ENCODE data around the gene ETFDH. TPM values are rescaled to one million over a fixed set of nuclear protein-coding genes. Genes with fewer than 3 reads are reported as not detected.

The ETFDH gene
- total and polyA plus RNA-seq, 10 of the 15 experiments (the other 5 are each of a cell fraction or from before 2014, with no cell fraction given), result 10.9 to 30.4 (median 20.6) TPM

DNA sequence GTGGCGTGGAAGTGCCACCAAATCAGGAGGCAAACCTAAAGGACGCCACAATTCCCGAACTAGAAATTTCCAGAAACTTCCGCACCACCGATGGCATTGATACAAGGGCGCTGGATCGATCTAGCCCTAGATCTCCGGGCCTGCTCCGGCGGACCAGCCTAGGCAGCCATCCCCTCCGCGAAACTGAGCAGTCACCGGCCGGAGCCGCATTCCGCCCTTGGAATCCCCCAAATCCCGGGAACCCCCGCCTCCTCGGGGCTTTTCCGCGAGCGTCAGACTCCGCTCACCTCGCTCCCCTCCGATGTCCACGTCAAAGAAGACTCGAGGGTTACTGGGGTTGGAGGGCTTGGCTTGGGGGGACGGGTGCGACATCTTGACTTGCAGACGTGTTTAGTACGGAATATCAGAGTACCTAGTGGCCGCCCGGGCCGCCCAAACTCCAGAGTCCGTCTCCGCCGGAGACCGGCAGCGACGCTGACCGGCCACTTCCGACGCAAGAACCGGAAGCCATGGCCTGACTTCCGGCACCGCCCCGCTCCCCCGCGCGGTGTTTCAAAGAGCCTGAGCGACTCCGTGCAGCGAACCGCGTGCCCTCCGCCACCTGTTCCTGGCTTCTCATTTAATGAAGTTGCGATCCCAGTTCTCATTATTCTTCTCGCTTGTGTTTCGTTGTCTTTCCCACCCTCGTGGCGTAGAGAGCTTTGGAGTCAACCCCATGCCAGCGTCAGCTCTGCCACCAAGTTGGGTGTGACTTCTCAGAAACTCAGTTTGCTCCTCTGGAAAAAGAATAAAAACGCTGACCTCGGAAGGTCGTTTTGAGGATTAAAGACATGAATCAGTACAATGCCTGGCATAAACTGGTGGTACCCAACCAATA lies 51.1 kb downstream of the ETFDH start, which contains the start of gene PPID (continued):
- TF ChIP-seq, protein P1, sequence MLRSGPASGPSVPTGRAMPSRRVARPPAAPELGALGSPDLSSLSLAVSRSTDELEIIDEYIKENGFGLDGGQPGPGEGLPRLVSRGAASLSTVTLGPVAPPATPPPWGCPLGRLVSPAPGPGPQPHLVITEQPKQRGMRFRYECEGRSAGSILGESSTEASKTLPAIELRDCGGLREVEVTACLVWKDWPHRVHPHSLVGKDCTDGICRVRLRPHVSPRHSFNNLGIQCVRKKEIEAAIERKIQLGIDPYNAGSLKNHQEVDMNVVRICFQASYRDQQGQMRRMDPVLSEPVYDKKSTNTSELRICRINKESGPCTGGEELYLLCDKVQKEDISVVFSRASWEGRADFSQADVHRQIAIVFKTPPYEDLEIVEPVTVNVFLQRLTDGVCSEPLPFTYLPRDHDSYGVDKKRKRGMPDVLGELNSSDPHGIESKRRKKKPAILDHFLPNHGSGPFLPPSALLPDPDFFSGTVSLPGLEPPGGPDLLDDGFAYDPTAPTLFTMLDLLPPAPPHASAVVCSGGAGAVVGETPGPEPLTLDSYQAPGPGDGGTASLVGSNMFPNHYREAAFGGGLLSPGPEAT (IDR thresholded peaks at IDR 0.05; ENCODE audit: low read depth), result peak; percentile 95
- TF ChIP-seq, protein P2, sequence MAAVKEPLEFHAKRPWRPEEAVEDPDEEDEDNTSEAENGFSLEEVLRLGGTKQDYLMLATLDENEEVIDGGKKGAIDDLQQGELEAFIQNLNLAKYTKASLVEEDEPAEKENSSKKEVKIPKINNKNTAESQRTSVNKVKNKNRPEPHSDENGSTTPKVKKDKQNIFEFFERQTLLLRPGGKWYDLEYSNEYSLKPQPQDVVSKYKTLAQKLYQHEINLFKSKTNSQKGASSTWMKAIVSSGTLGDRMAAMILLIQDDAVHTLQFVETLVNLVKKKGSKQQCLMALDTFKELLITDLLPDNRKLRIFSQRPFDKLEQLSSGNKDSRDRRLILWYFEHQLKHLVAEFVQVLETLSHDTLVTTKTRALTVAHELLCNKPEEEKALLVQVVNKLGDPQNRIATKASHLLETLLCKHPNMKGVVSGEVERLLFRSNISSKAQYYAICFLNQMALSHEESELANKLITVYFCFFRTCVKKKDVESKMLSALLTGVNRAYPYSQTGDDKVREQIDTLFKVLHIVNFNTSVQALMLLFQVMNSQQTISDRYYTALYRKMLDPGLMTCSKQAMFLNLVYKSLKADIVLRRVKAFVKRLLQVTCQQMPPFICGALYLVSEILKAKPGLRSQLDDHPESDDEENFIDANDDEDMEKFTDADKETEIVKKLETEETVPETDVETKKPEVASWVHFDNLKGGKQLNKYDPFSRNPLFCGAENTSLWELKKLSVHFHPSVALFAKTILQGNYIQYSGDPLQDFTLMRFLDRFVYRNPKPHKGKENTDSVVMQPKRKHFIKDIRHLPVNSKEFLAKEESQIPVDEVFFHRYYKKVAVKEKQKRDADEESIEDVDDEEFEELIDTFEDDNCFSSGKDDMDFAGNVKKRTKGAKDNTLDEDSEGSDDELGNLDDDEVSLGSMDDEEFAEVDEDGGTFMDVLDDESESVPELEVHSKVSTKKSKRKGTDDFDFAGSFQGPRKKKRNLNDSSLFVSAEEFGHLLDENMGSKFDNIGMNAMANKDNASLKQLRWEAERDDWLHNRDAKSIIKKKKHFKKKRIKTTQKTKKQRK (IDR thresholded peaks at IDR 0.05; ENCODE audit: low read depth, low read length), result no peak
- TF ChIP-seq BHLHE40 (IDR thresholded peaks at IDR 0.05; ENCODE audit: borderline replicate concordance in 1 of 2, low read depth in 2 of 2, low read length in 1 of 2) (peak; percentile 45 to 53; a peak in 2 of 4 replicates), BRCA1 (IDR thresholded peaks at IDR 0.05; ENCODE audit: low read depth, low read length) (no peak), SMARCA5 (IDR thresholded peaks at IDR 0.05) (no peak), SP1 (IDR thresholded peaks at IDR 0.05; ENCODE audit: low read depth, low read length) (no peak), SIX5 (IDR thresholded peaks at IDR 0.05; ENCODE audit: low read depth, low read length, severe bottlenecking) (no peak), RELA (IDR thresholded peaks at IDR 0.05; ENCODE audit: borderline replicate concordance, partially characterized antibody) (peak; percentile 94), CHD4 (IDR thresholded peaks at IDR 0.05) (no peak), RAD51 (IDR thresholded peaks at IDR 0.05) (no peak)

Data from GM12878 (cell line).